ENCODE measurements around the gene ADAMTSL5. TPM values are rescaled to one million over a fixed set of nuclear protein-coding genes. Genes with fewer than 3 reads are reported as not detected.

The ADAMTSL5 gene
- total and polyA plus RNA-seq, 10 donors: 0.13 to 2.0 (median 0.50) TPM

- no peak for DNase-seq
- Histone ChIP-seq H3K27ac (no peak overlapping the region), H3K36me3 (no peaks in the 10 kb centered on the region), H3K9me3 (no peaks in the 10 kb centered on the region), H3K27me3 (replicated peaks in 1 of 7) (peaks cover 0 to 61% (median 16%) of the 10 kb centered on the region in 7 donors), H3K4me1 (peaks cover 6 to 32% (median 18%) of the 10 kb centered on the region in 6 donors), H3K4me3 (no peak overlapping the region)
- intact Hi-C loops (cut with DNase I; ENCODE audit: low total_unique reads): no loop called here
- 72 to 75% (median 73%) methylated on average over 14 to 15 of the region's 15 CpGs for WGBS, 5 donors
- no peak for TF ChIP-seq POLR2A (IDR thresholded peaks at IDR 0.05)
- TF ChIP-seq POLR2AphosphoS5 (IDR thresholded peaks at IDR 0.05): no peak
- no peak for TF ChIP-seq CTCF (IDR thresholded peaks at IDR 0.05 in 8 of 11, conservative IDR thresholded peaks at IDR 0.05 in 3 of 11)
Observed at GRCh38 chr19:1494115-1494815, 18.6 kb downstream of the ADAMTSL5 start.

- 67 to 76% (median 72%) methylated on average over 6 to 10 of the region's 10 CpGs for WGBS, 5 donors
- H3K27ac ChIP-seq: no peak overlapping the region
Observed at GRCh38 chr19:1492474-1493006, 20.3 kb downstream of the ADAMTSL5 start.

GRCh38 chr19:1491849-1492170 is 21.0 kb downstream of the ADAMTSL5 start:
- intact Hi-C loops (cut with DNase I; ENCODE audit: low total_unique reads): no loop called here
- Histone ChIP-seq H3K27ac (no peak overlapping the region), H3K4me1 (peaks cover 6 to 34% (median 19%) of the 10 kb centered on the region in 6 donors), H3K36me3 (no peaks in the 10 kb centered on the region), H3K9me3 (no peaks in the 10 kb centered on the region), H3K4me3 (peak overlapping the region in 2 of 8 donors; percentile 61 to 85), H3K27me3 (replicated peaks in 1 of 7) (peaks cover 0 to 46% (median under 1%) of the 10 kb centered on the region in 7 donors)
- TF ChIP-seq POLR2A (IDR thresholded peaks at IDR 0.05): no peak
- TF ChIP-seq POLR2AphosphoS5 (IDR thresholded peaks at IDR 0.05): no peak
- no peak for TF ChIP-seq CTCF (IDR thresholded peaks at IDR 0.05 in 8 of 11, conservative IDR thresholded peaks at IDR 0.05 in 3 of 11)
- DNase-seq: no peak
- 64 to 71% (median 68%) methylated on average over 12 of the region's 12 CpGs for WGBS, 5 donors

More at GRCh38 chr19:1492474-1493006, 20.3 kb downstream of the ADAMTSL5 start:
- Histone ChIP-seq H3K4me3 (no peak overlapping the region), H3K4me1 (peaks cover 6 to 34% (median 19%) of the 10 kb centered on the region in 6 donors), H3K36me3 (no peaks in the 10 kb centered on the region), H3K9me3 (no peaks in the 10 kb centered on the region), H3K27me3 (replicated peaks in 1 of 7) (peaks cover 0 to 54% (median 7%) of the 10 kb centered on the region in 7 donors)
- DNase-seq: no peak
- intact Hi-C loops (cut with DNase I; ENCODE audit: low total_unique reads): no loop called here
- no peak for TF ChIP-seq CTCF (IDR thresholded peaks at IDR 0.05 in 8 of 11, conservative IDR thresholded peaks at IDR 0.05 in 3 of 11)
- no peak for TF ChIP-seq POLR2A (IDR thresholded peaks at IDR 0.05)
- TF ChIP-seq POLR2AphosphoS5 (IDR thresholded peaks at IDR 0.05): no peak

- H3K36me3 ChIP-seq: no peaks in the 10 kb centered on the region
- H3K4me1 ChIP-seq: peaks cover 6 to 34% (median 19%) of the 10 kb centered on the region in 6 donors
- intact Hi-C loops (cut with DNase I; ENCODE audit: low total_unique reads): no loop called here
- no peaks in the 10 kb centered on the region for H3K9me3 ChIP-seq
- WGBS, 5 donors: 3 to 11% (median 6%) methylated on average over 26 to 73 of the region's 73 CpGs
- H3K4me3 ChIP-seq: peak within 1 kb of the TSS; percentile 54 to 85 (median 59)
- DNase-seq: no peak
- peak within 1 kb of the TSS in 6 of 8 donors; percentile 41 to 81 (median 62) for H3K27ac ChIP-seq
- H3K27me3 ChIP-seq (replicated peaks in 1 of 7): peaks cover 0 to 43% (median 0%) of the 10 kb centered on the region in 7 donors
- TF ChIP-seq POLR2AphosphoS5 (IDR thresholded peaks at IDR 0.05) (peak in 2 of 3 donors; percentile 8 to 58), POLR2A (IDR thresholded peaks at IDR 0.05) (no peak), CTCF (IDR thresholded peaks at IDR 0.05 in 8 of 11, conservative IDR thresholded peaks at IDR 0.05 in 3 of 11) (peak in 1 of 11 experiments; percentile 18)
Observed at GRCh38 chr19:1491114-1491848, 21.5 kb downstream of the ADAMTSL5 start, which contains the start of gene REEP6. TSS of gene REEP6 (plus strand) at chr19:1491181. CDS start at chr19:1491270, 89 bp downstream.

Measured in spleen (tissue), 11 donors.